ENCODE measurements around the gene VANGL2. TPM values are rescaled to one million over a fixed set of nuclear protein-coding genes. Genes with fewer than 3 reads are reported as not detected.

VANGL2 gene
- total and polyA plus RNA-seq, 9 of the 15 experiments (the other 6 are each of a cell fraction or from before 2014, with no cell fraction given) = 0.28 to 4.0 (median 0.98) TPM

DNA sequence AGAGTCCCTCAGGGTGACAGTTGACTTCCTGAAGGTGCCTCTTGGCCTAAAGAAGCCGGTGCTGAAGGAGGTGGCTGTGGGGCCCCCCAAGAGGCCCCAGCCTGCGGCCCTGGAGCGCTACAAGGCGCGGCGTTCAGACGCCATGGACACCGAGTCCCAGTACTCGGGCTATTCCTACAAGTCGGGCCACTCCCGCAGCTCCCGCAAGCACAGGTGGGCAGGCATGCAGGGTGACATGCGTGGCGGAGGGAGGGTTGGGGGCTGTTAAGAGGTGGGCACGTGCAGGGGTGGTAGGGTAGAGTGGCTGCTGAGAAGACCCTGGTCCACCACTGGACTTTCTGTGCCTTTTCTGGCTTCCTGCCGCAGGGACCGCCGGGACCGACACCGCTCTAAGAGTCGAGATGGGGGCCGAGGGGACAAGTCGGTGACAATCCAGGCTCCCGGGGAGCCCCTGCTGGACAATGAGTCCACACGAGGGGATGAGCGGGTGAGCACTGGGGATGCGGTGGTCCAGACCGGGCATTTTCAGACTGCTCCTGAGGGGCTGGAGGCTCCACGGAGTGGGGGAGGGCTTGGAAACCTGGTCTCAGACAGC lies 15.4 kb downstream of the VANGL2 start:
- DNase-seq (ENCODE audit: extremely low read depth in 1 of 4, low spot score in 3 of 4) = no peak
- in situ Hi-C loops (cut with MboI) (no loop called here), intact Hi-C loops (cut with micrococcal nuclease) (loop anchor here (1.0 kb wide), 1 partner anchor 39 kb away; no protein-coding TSS in a partner anchor)
- H3K27me3 ChIP-seq (ENCODE audit: control insufficient read depth in 2 of 2, insufficient read depth in 2 of 2, low read length in 2 of 2) = no peaks in the 10 kb centered on the region
- FAIRE-seq = no peak
- H3K9me1 ChIP-seq (ENCODE audit: control insufficient read depth, insufficient read depth, low read length) = no peaks in the 10 kb centered on the region
- TF ChIP-seq, protein P1, sequence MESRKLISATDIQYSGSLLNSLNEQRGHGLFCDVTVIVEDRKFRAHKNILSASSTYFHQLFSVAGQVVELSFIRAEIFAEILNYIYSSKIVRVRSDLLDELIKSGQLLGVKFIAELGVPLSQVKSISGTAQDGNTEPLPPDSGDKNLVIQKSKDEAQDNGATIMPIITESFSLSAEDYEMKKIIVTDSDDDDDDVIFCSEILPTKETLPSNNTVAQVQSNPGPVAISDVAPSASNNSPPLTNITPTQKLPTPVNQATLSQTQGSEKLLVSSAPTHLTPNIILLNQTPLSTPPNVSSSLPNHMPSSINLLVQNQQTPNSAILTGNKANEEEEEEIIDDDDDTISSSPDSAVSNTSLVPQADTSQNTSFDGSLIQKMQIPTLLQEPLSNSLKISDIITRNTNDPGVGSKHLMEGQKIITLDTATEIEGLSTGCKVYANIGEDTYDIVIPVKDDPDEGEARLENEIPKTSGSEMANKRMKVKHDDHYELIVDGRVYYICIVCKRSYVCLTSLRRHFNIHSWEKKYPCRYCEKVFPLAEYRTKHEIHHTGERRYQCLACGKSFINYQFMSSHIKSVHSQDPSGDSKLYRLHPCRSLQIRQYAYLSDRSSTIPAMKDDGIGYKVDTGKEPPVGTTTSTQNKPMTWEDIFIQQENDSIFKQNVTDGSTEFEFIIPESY (CRISPR knock-in tag; IDR thresholded peaks at IDR 0.05) = 0 out of 2 replicates have a peak, but pooled peaks have one; percentile 31
- TF ChIP-seq ZBTB8A (IDR thresholded peaks at IDR 0.05; ENCODE audit: partially characterized antibody) = no peak
- no peak overlapping the region for H3K4me3 ChIP-seq
- ATAC-seq = no peak
- ChIA-PET POLR2A (interaction anchor here (1.0 kb wide), 1 partner anchor 196 kb away, joined by 3 read pairs; no protein-coding TSS in a partner anchor), CTCF (ENCODE audit: low intra/inter-chr PET ratio) (no interaction called here)
- H3K27ac ChIP-seq (ENCODE audit: extremely low read depth, low read depth, low read length) = no peak overlapping the region
- WGBS (ENCODE audit: insufficient coverage, low coverage, missing lambda C conversion rate) = 73% methylated on average over 27 of the region's 29 CpGs
- H3K4me1 ChIP-seq (replicated peaks in 1 of 2; ENCODE audit: control insufficient read depth in 2 of 2, insufficient read depth in 2 of 2, low read length in 2 of 2) = peaks cover 23 to 29% of the 10 kb centered on the region in 2 experiments
- no peak overlapping the region for H3K4me2 ChIP-seq (ENCODE audit: insufficient read depth, low read length)
- H3K79me2 ChIP-seq (ENCODE audit: control insufficient read depth, insufficient read depth, low read length) = no peaks in the 10 kb centered on the region
- H3K9ac ChIP-seq (ENCODE audit: insufficient read depth in 1 of 2, low read depth in 2 of 2, low read length in 2 of 2) = peak overlapping the region in 1 of 2 experiments; percentile 8; a peak in 1 of 4 replicates
- H3K9me3 ChIP-seq (replicated peaks; ENCODE audit: control insufficient read depth, insufficient read depth, low read depth, low read length) = no peaks in the 10 kb centered on the region
- 0 out of 2 replicates have a peak, but pooled peaks cover under 1% of the 10 kb centered on the region for H4K20me1 ChIP-seq (replicated peaks; ENCODE audit: control insufficient read depth, insufficient read depth, low read length)
- no peaks in the 10 kb centered on the region; the same call in 2 of the 3 replicates for H3K36me3 ChIP-seq (ENCODE audit: control insufficient read depth, insufficient read depth, low read length)
- BruUV-seq (replicated peaks) = no TSS peak
- H2AFZ ChIP-seq (ENCODE audit: low read depth, low read length) = no peak overlapping the region

Data from K562 (cell line).